Measurements from ENCODE around the gene TMEM170B.

DNA sequence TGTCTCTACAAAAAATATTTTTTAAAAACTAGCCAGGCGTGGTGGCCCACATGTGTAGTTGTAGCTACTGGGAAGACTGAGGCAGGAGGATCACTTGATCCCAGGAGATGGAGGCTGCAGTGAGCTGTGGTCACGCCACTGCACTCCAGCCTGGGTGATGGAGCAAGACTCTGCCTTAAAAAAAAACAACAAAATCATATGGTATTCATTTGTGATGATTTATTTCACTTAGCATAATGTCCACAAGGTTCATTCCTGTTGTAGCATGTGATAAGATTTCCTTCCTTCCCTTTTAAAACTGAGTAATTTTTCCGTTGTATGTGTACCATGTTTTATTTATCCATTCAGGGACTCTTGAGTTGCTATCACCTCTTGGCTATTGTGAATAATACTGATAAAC lies 26.2 kb downstream of the TMEM170B start:
- TF ChIP-seq, protein P1, sequence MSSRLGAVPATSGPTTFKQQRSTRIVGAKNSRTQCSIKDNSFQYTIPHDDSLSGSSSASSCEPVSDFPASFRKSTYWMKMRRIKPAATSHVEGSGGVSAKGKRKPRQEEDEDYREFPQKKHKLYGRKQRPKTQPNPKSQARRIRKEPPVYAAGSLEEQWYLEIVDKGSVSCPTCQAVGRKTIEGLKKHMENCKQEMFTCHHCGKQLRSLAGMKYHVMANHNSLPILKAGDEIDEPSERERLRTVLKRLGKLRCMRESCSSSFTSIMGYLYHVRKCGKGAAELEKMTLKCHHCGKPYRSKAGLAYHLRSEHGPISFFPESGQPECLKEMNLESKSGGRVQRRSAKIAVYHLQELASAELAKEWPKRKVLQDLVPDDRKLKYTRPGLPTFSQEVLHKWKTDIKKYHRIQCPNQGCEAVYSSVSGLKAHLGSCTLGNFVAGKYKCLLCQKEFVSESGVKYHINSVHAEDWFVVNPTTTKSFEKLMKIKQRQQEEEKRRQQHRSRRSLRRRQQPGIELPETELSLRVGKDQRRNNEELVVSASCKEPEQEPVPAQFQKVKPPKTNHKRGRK (CRISPR knock-in tag; IDR thresholded peaks at IDR 0.05; ENCODE audit: borderline replicate concordance) = no peak
- TF ChIP-seq, protein P2, sequence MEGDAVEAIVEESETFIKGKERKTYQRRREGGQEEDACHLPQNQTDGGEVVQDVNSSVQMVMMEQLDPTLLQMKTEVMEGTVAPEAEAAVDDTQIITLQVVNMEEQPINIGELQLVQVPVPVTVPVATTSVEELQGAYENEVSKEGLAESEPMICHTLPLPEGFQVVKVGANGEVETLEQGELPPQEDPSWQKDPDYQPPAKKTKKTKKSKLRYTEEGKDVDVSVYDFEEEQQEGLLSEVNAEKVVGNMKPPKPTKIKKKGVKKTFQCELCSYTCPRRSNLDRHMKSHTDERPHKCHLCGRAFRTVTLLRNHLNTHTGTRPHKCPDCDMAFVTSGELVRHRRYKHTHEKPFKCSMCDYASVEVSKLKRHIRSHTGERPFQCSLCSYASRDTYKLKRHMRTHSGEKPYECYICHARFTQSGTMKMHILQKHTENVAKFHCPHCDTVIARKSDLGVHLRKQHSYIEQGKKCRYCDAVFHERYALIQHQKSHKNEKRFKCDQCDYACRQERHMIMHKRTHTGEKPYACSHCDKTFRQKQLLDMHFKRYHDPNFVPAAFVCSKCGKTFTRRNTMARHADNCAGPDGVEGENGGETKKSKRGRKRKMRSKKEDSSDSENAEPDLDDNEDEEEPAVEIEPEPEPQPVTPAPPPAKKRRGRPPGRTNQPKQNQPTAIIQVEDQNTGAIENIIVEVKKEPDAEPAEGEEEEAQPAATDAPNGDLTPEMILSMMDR (IDR thresholded peaks at IDR 0.05) = no peak
- no peak for TF ChIP-seq CREB1 (CRISPR knock-in tag; IDR thresholded peaks at IDR 0.05)
- TF ChIP-seq, protein P3, sequence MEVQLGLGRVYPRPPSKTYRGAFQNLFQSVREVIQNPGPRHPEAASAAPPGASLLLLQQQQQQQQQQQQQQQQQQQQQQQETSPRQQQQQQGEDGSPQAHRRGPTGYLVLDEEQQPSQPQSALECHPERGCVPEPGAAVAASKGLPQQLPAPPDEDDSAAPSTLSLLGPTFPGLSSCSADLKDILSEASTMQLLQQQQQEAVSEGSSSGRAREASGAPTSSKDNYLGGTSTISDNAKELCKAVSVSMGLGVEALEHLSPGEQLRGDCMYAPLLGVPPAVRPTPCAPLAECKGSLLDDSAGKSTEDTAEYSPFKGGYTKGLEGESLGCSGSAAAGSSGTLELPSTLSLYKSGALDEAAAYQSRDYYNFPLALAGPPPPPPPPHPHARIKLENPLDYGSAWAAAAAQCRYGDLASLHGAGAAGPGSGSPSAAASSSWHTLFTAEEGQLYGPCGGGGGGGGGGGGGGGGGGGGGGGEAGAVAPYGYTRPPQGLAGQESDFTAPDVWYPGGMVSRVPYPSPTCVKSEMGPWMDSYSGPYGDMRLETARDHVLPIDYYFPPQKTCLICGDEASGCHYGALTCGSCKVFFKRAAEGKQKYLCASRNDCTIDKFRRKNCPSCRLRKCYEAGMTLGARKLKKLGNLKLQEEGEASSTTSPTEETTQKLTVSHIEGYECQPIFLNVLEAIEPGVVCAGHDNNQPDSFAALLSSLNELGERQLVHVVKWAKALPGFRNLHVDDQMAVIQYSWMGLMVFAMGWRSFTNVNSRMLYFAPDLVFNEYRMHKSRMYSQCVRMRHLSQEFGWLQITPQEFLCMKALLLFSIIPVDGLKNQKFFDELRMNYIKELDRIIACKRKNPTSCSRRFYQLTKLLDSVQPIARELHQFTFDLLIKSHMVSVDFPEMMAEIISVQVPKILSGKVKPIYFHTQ (CRISPR knock-in tag; IDR thresholded peaks at IDR 0.05) = no peak
- TF ChIP-seq, protein P4, sequence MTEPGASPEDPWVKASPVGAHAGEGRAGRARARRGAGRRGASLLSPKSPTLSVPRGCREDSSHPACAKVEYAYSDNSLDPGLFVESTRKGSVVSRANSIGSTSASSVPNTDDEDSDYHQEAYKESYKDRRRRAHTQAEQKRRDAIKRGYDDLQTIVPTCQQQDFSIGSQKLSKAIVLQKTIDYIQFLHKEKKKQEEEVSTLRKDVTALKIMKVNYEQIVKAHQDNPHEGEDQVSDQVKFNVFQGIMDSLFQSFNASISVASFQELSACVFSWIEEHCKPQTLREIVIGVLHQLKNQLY (CRISPR knock-in tag; IDR thresholded peaks at IDR 0.05) = no peak
- TF ChIP-seq SMAD3 (CRISPR knock-in tag; IDR thresholded peaks at IDR 0.05; ENCODE audit: borderline replicate concordance) = no peak
- no peak for TF ChIP-seq FOXK1 (CRISPR knock-in tag; IDR thresholded peaks at IDR 0.05)
- no peak for TF ChIP-seq FOXP1 (CRISPR knock-in tag; IDR thresholded peaks at IDR 0.05; ENCODE audit: borderline replicate concordance)
- no peak for TF ChIP-seq CBFB (CRISPR knock-in tag; IDR thresholded peaks at IDR 0.05; ENCODE audit: low read depth)
